ENCODE results near the gene UNC13C. TPM values are rescaled to one million over a fixed set of nuclear protein-coding genes. Genes with fewer than 3 reads are reported as not detected.

Gene UNC13C
- polyA plus RNA-seq, 1 of the 3 experiments (the other 2 are of a cell fraction): not detected

GRCh38 chr15:54083501-54083900 lies 105.3 kb downstream of the UNC13C start:
- H3K27ac ChIP-seq (ENCODE audit: low read depth in 2 of 2, low read length in 1 of 2): no peak overlapping the region
- H3K4me3 ChIP-seq (ENCODE audit: low read depth in 2 of 2, low read length in 1 of 2): no peak overlapping the region
- H2AFZ ChIP-seq (ENCODE audit: low read depth): no peak overlapping the region
- no peaks in the 10 kb centered on the region for H3K9me3 ChIP-seq
- POLR2A ChIA-PET: no interaction called here
- no peaks in the 10 kb centered on the region for H3K9me2 ChIP-seq
- H3K4me2 ChIP-seq: peak overlapping the region; percentile 43; the same call in 1 of the 2 replicates
- H3K4me1 ChIP-seq (ENCODE audit: control insufficient read depth in 1 of 2, insufficient read depth in 2 of 2, low read depth in 1 of 2, low read length in 1 of 2): no peaks in the 10 kb centered on the region
- no peaks in the 10 kb centered on the region for H3K36me3 ChIP-seq (replicated peaks in 1 of 2; ENCODE audit: control insufficient read depth in 1 of 2, insufficient read depth in 2 of 2, low read length in 1 of 2)
- no peak overlapping the region for H3K9ac ChIP-seq
- CTCF ChIA-PET: interaction anchor here (0.6 to 2.4 kb wide), 17 partner anchors 9 to 1082 kb away, joined by 3 to 16 read pairs (median 4); no protein-coding TSS in a partner anchor
- no peaks in the 10 kb centered on the region for H4K20me1 ChIP-seq (ENCODE audit: insufficient read depth)
- no peaks in the 10 kb centered on the region for H3F3A ChIP-seq (replicated peaks; ENCODE audit: insufficient read depth)
- WGBS (ENCODE audit: low lambda C conversion rate): 0% methylated on average over 1 of the region's 4 CpGs
- DNase-seq: no peak
- no peaks in the 10 kb centered on the region for H3K79me2 ChIP-seq (ENCODE audit: insufficient read depth)
- no peaks in the 10 kb centered on the region for H3K27me3 ChIP-seq (ENCODE audit: insufficient read depth)
- TF ChIP-seq REST (IDR thresholded peaks at IDR 0.05; ENCODE audit: low read depth, low read length): no peak
- TF ChIP-seq TAF1 (IDR thresholded peaks at IDR 0.05; ENCODE audit: borderline replicate concordance, low read depth, low read length): no peak
- TF ChIP-seq, protein P1, sequence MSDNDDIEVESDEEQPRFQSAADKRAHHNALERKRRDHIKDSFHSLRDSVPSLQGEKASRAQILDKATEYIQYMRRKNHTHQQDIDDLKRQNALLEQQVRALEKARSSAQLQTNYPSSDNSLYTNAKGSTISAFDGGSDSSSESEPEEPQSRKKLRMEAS (IDR thresholded peaks at IDR 0.05; ENCODE audit: low read depth): no peak
- no peak for TF ChIP-seq TCF12 (IDR thresholded peaks at IDR 0.05)
- no peak for TF ChIP-seq CTCF (IDR thresholded peaks at IDR 0.05)
- no peak for TF ChIP-seq RAD21 (IDR thresholded peaks at IDR 0.05; ENCODE audit: low read length)
- TF ChIP-seq USF2 (IDR thresholded peaks at IDR 0.05; ENCODE audit: borderline replicate concordance, low read depth, low read length): no peak
- TF ChIP-seq USF1 (IDR thresholded peaks at IDR 0.05; ENCODE audit: borderline replicate concordance, low read depth): no peak
- TF ChIP-seq YY1 (IDR thresholded peaks at IDR 0.05; ENCODE audit: low read depth): no peak
